BE2C (cell line): Measurements from ENCODE around the gene MSH3.
A peak's percentile ranks its signal among the peaks of the same experiment; 100 is the strongest.

ENCODE experiments used
- DNase-seq: peaks from one replicate; pipeline ENCODE4 v3.0.0-alpha.2; 2020
- H3K27me3 ChIP-seq: fragments of 250-450 bp; sonication (Bioruptor Pico); 2 replicates; pipeline ENCODE4 v1.5.1; 2020; ENCODE audit warnings: mild to moderate bottlenecking
- H3K36me3 ChIP-seq: fragments of 250-450 bp; sonication (Bioruptor Pico); 2 replicates; pipeline ENCODE4 v1.5.1; 2020; ENCODE audit warnings: mild to moderate bottlenecking
- H3K4me1 ChIP-seq: fragments of 250-450 bp; sonication (Bioruptor Pico); 2 replicates; pipeline ENCODE4 v1.5.1; 2020
- H3K4me3 ChIP-seq: 2 replicates; pipeline ENCODE4 v1.5.1; 2011; ENCODE audit warnings: low read depth, low read length
- H3K9me3 ChIP-seq: fragments of 250-450 bp; sonication (Bioruptor Pico); 2 replicates; pipeline ENCODE4 v1.5.1; 2020
- CTCF ChIP-seq: IDR thresholded peaks from 2 replicates; pipeline ENCODE4 v1.5.1; 2012; ENCODE audit warnings: mild to moderate bottlenecking, low read depth, low read length

MSH3 gene

GRCh38 chr5:80753712-80754111, 99.3 kb downstream of the MSH3 start:
- no peak for TF ChIP-seq CTCF
- Histone ChIP-seq H3K4me3 (no peak overlapping the region), H3K27me3 (no peaks in the 10 kb centered on the region), H3K36me3 (peaks cover 5% of the 10 kb centered on the region), H3K4me1 (peaks cover 8% of the 10 kb centered on the region), H3K9me3 (no peaks in the 10 kb centered on the region)
- DNase-seq = no peak

GRCh38 chr5:80754900-80755299, 100.4 kb downstream of the MSH3 start:
- Histone ChIP-seq H3K36me3 (peaks cover 5% of the 10 kb centered on the region), H3K9me3 (no peaks in the 10 kb centered on the region), H3K4me3 (no peak overlapping the region), H3K4me1 (peaks cover 8% of the 10 kb centered on the region), H3K27me3 (no peaks in the 10 kb centered on the region)
- no peak for TF ChIP-seq CTCF
- DNase-seq = peak; percentile 63

GRCh38 chr5:80755626-80756025, 101.2 kb downstream of the MSH3 start:
- no peak for TF ChIP-seq CTCF
- no peaks in the 10 kb centered on the region for H3K27me3 ChIP-seq
- no peaks in the 10 kb centered on the region for H3K9me3 ChIP-seq
- H3K36me3 ChIP-seq = peaks cover 5% of the 10 kb centered on the region
- no peak overlapping the region for H3K4me3 ChIP-seq
- H3K4me1 ChIP-seq = peaks cover 8% of the 10 kb centered on the region
- DNase-seq = no peak

GRCh38 chr5:80756292-80756691, 101.8 kb downstream of the MSH3 start:
- Histone ChIP-seq H3K9me3 (no peaks in the 10 kb centered on the region), H3K36me3 (peaks cover 5% of the 10 kb centered on the region), H3K4me3 (no peak overlapping the region), H3K4me1 (peaks cover 8% of the 10 kb centered on the region), H3K27me3 (no peaks in the 10 kb centered on the region)
- no peak for TF ChIP-seq CTCF
- DNase-seq = no peak

- Histone ChIP-seq H3K4me3 (no peak overlapping the region), H3K27me3 (no peaks in the 10 kb centered on the region), H3K36me3 (peaks cover 4% of the 10 kb centered on the region), H3K9me3 (no peaks in the 10 kb centered on the region), H3K4me1 (peaks cover 8% of the 10 kb centered on the region)
- no peak for TF ChIP-seq CTCF
- no peak for DNase-seq
These were observed 102.8 kb downstream of the MSH3 start for GRCh38 chr5:80757290-80757689.

GRCh38 chr5:80759866-80760577, 105.6 kb downstream of the MSH3 start:
- Histone ChIP-seq H3K4me1 (peaks cover 3% of the 10 kb centered on the region), H3K9me3 (no peaks in the 10 kb centered on the region), H3K36me3 (no peaks in the 10 kb centered on the region), H3K27me3 (no peaks in the 10 kb centered on the region), H3K4me3 (no peak overlapping the region)
- no peak for TF ChIP-seq CTCF
- DNase-seq = no peak
